Measurements from ENCODE around the gene CRYGN. TPM values are rescaled to one million over a fixed set of nuclear protein-coding genes. Genes with fewer than 3 reads are reported as not detected.

The CRYGN gene
- total RNA-seq, 1 experiment from 2014 or later: not detected

DNA sequence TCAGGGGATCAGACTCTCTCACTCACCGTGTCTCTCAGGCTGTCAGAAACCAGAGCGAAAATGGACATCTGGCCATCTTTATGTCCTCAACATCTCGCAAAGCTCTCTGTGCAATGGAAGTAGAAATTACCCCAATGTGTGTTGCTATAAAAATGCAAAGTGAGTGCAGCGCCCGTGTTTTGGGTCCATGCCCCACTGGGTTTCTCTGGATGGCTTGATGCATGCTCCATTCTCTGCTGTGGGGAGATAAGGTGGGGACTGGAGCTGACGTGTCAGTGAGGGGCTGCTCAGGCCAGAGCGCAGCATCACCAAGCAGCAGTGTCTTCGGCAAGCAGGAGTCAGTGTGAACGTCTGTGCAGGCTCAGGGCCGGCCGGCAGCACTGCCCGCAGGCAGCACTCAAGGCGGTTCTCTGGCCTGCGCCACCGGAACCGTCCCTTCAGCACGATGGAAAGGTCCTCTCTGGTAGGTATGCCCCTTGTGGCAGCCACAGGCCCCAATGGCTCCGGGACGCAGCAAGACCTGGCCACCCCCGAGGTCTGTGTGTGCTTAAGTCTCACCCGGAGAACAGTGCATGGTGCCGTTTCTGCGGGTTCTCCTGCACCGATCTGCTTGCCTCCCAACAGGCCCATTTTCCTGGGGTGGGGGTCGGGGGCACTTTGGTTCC, 60.3 kb downstream of the CRYGN start:
- no peak for DNase-seq (ENCODE audit: low read depth)

DNA sequence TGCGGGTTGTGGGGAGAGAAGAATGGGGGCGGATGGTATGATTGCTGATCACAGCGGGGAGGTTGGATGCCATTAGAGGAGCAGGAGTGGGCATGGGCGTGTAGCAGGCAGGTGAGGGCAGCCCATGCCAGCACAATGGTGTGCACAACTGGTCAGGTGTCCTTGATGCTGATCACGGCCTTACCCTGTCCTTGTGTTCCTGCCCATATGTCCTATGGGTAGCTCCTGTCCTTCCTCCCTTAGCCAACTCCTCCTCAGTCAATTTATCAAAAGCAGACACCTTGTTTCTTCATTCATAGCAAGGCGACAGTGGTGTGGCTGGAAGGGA, 60.8 kb downstream of the CRYGN start:
- DNase-seq (ENCODE audit: low read depth): no peak

Other genes starting within 250 kb of the CRYGN start
- not detected in 2 replicates for gene H2BK1, start 229.7 kb downstream of the CRYGN start, total RNA-seq (2014; rRNA removed; shearing (Covaris generic))
- 65.0 and 74.0 TPM in 2 replicates for gene ABCF2, start 212.9 kb downstream of the CRYGN start, total RNA-seq (2014; rRNA removed; shearing (Covaris generic))
- 47.2 and 90.1 TPM in 2 replicates for gene CHPF2, start 207.7 kb downstream of the CRYGN start, total RNA-seq (2014; rRNA removed; shearing (Covaris generic))
- gene SMARCD3, start 191.4 kb downstream of the CRYGN start, total RNA-seq (2014; rRNA removed; shearing (Covaris generic)): 3.2 and 4.3 TPM in 2 replicates
- gene NUB1, start 98.3 kb downstream of the CRYGN start, total RNA-seq (2014; rRNA removed; shearing (Covaris generic)): 72.3 and 74.4 TPM in 2 replicates
- gene WDR86, start 30.1 kb downstream of the CRYGN start, total RNA-seq (2014; rRNA removed; shearing (Covaris generic)): 0.05 TPM in 1 of 2 replicates, not detected in the other
- 168 and 238 TPM in 2 replicates for gene RHEB, start 79.8 kb upstream of the CRYGN start, total RNA-seq (2014; rRNA removed; shearing (Covaris generic))